Common myeloid progenitor, CD34-positive (primary cell): ENCODE data around the gene ATG10.
"Not testable (repeated sequence)": the region's sequence is repeated elsewhere in the genome, so short reads cannot be mapped to it uniquely, and the experiment has no call there.

ENCODE experiments used
- CTCF ChIA-PET: fragments of 350-600 bp; sonication (Branson Sonifier 250); formaldehyde crosslinking; loops from one replicate; lab custom pipeline; 2021; ENCODE audit warnings: antibody characterized with exemption; lab: Charles Lee
- POLR2A ChIA-PET: fragments of 350-600 bp; sonication (Branson Sonifier 250); formaldehyde crosslinking; loops from one replicate; lab custom pipeline; 2021; ENCODE audit warnings: antibody characterized with exemption; lab: Charles Lee
- DNase-seq, 3 donors: peaks; one replicate each; pipeline versions ENCODE4 v3.0.0 to v3.0.0-alpha.2; 2013
- H3K27ac ChIP-seq, 2 experiments: 1 replicate in 1 of 2; 2 replicates in 1 of 2; pipeline ENCODE4 v1.7.0; 2013; ENCODE audit warnings: inconsistent platforms in 2 of 2, low read length in 2 of 2, mild to moderate bottlenecking in 2 of 2, low read depth in 1 of 2, moderate library complexity in 1 of 2; ENCODE audit not compliant: severe bottlenecking in 2 of 2, insufficient read depth in 1 of 2, poor library complexity in 1 of 2
- H3K27me3 ChIP-seq, 5 experiments: replicated peaks in 2 of 5; 1 replicate in 3 of 5; 2 replicates in 2 of 5; pipeline versions ENCODE4 v1.6.1 to v1.7.0; 2013; ENCODE audit warnings: low read length in 4 of 5, mild to moderate bottlenecking in 2 of 5, moderate library complexity in 2 of 5, inconsistent platforms in 1 of 5; ENCODE audit not compliant: insufficient read depth in 5 of 5, control insufficient read depth in 4 of 5
- H3K36me3 ChIP-seq, 4 experiments: 1 replicate in 2 of 4; 2 replicates in 2 of 4; pipeline versions ENCODE4 v1.6.1 to v1.7.0; 2013; ENCODE audit warnings: low read length in 3 of 4, control low read depth in 1 of 4, mild to moderate bottlenecking in 1 of 4; ENCODE audit not compliant: control insufficient read depth in 4 of 4, insufficient read depth in 4 of 4
- H3K4me1 ChIP-seq, 4 experiments: 1 replicate in 3 of 4; 2 replicates in 1 of 4; pipeline versions ENCODE4 v1.6.1 to v1.7.1; 2013; ENCODE audit warnings: low read length in 3 of 4, mild to moderate bottlenecking in 3 of 4, control low read depth in 1 of 4, inconsistent platforms in 1 of 4, moderate library complexity in 1 of 4; ENCODE audit not compliant: control insufficient read depth in 4 of 4, insufficient read depth in 4 of 4; ENCODE audit errors: control extremely low read depth in 1 of 4
- H3K4me3 ChIP-seq, 7 experiments: 1 replicate in 4 of 7; 2 replicates in 3 of 7; pipeline versions ENCODE4 v1.5.1 to v1.7.0; 2013; ENCODE audit warnings: mild to moderate bottlenecking in 7 of 7, low read length in 6 of 7, moderate library complexity in 6 of 7, inconsistent platforms in 2 of 7, low read depth in 2 of 7, control low read depth in 1 of 7; ENCODE audit not compliant: insufficient read depth in 4 of 7, control insufficient read depth in 1 of 7; ENCODE audit errors: extremely low read depth in 1 of 7
- H3K9me3 ChIP-seq, 5 experiments: 1 replicate in 4 of 5; 2 replicates in 1 of 5; pipeline versions ENCODE4 v1.6.1 to v1.7.1; 2013; ENCODE audit warnings: low read length in 4 of 5, mild to moderate bottlenecking in 2 of 5, inconsistent platforms in 1 of 5, low read depth in 1 of 5, moderate library complexity in 1 of 5; ENCODE audit not compliant: control insufficient read depth in 4 of 5, insufficient read depth in 2 of 5; ENCODE audit errors: control extremely low read depth in 1 of 5
- WGBS: methylation state at CpG from one replicate; pipeline ENCODE4 v1.1.5; 2013; ENCODE audit not compliant: insufficient coverage; 5-methylcytosine and 5-hydroxymethylcytosine counted together

The ATG10 gene

GRCh38 chr5:82259172-82259800 is 287.5 kb downstream of the ATG10 start:
- DNase-seq = peak; percentile 14 to 54 (median 53)
- 80% methylated on average over 3 of the region's 3 CpGs for WGBS
- ChIA-PET CTCF (interaction anchor here (0.7 to 2.2 kb wide), 11 partner anchors 9 to 834 kb away, joined by 3 to 9 read pairs (median 4); partner anchors contain the start of gene RPS23), POLR2A (no interaction called here)
- no peak overlapping the region for H3K4me3 ChIP-seq
- peaks cover 0 to 3% (median 0%) of the 10 kb centered on the region in 4 experiments for H3K36me3 ChIP-seq
- H3K27me3 ChIP-seq = no peaks in the 10 kb centered on the region
- H3K4me1 ChIP-seq = no peaks in the 10 kb centered on the region
- no peaks in the 10 kb centered on the region for H3K9me3 ChIP-seq
- no peak overlapping the region for H3K27ac ChIP-seq

GRCh38 chr5:82265047-82265446 is 293.2 kb downstream of the ATG10 start:
- ChIA-PET CTCF (interaction anchor here (1.1 to 1.8 kb wide), 3 partner anchors 8 to 10 kb away, joined by 3 to 4 read pairs (median 4); no protein-coding TSS in a partner anchor), POLR2A (no interaction called here)
- DNase-seq = no peak

GRCh38 chr5:82267297-82267933 is 295.6 kb downstream of the ATG10 start:
- CTCF ChIA-PET = interaction anchor here (2.5 kb wide), 1 partner anchor 8 kb away, joined by 9 read pairs; no protein-coding TSS in a partner anchor
- 100% methylated on average over 5 of the region's 9 CpGs for WGBS

More at GRCh38 chr5:82265047-82265446, 293.2 kb downstream of the ATG10 start:
- H3K9me3 ChIP-seq = peaks cover 2 to 16% (median 7%) of the 10 kb centered on the region in 5 experiments
- no peak overlapping the region for H3K4me3 ChIP-seq
- peaks cover 0 to 9% (median 0%) of the 10 kb centered on the region in 4 experiments for H3K36me3 ChIP-seq
- no peaks in the 10 kb centered on the region for H3K27me3 ChIP-seq
- H3K4me1 ChIP-seq = no peaks in the 10 kb centered on the region
- H3K27ac ChIP-seq = no peak overlapping the region
- 100% methylated on average over 2 of the region's 4 CpGs for WGBS

GRCh38 chr5:82269363-82269762 is 297.5 kb downstream of the ATG10 start:
- peaks cover 2 to 16% (median 7%) of the 10 kb centered on the region in 5 experiments for H3K9me3 ChIP-seq
- H3K27me3 ChIP-seq, DNase-seq, H3K27ac ChIP-seq, H3K4me3 ChIP-seq, H3K4me1 ChIP-seq, POLR2A ChIA-PET: not testable (repeated sequence)
- CTCF ChIA-PET = interaction anchor here (0.9 kb wide), 1 partner anchor 10 kb away, joined by 3 read pairs; no protein-coding TSS in a partner anchor
- H3K36me3 ChIP-seq = peaks cover 4 to 16% (median 7%) of the 10 kb centered on the region in 4 experiments
- 100% methylated on average over 1 of the region's 2 CpGs for WGBS

More at GRCh38 chr5:82267297-82267933, 295.6 kb downstream of the ATG10 start:
- H3K27me3 ChIP-seq, POLR2A ChIA-PET, DNase-seq, H3K27ac ChIP-seq, H3K4me1 ChIP-seq, H3K4me3 ChIP-seq, H3K36me3 ChIP-seq: not testable (repeated sequence)
- peaks cover 2 to 16% (median 7%) of the 10 kb centered on the region in 5 experiments for H3K9me3 ChIP-seq

- 94% methylated on average over 19 of the region's 24 CpGs for WGBS
- Histone ChIP-seq H3K36me3 (peaks cover 16 to 36% (median 31%) of the 10 kb centered on the region in 4 experiments), H3K4me1 (peaks cover 8 to 16% (median 12%) of the 10 kb centered on the region in 4 experiments)
- POLR2A ChIA-PET, H3K4me3 ChIP-seq, H3K27ac ChIP-seq, H3K27me3 ChIP-seq, DNase-seq, H3K9me3 ChIP-seq: not testable (repeated sequence)
- CTCF ChIA-PET = interaction anchor here (1.7 kb wide), 1 partner anchor 13 kb away, joined by 6 read pairs; no protein-coding TSS in a partner anchor
Measured at GRCh38 chr5:82272571-82273356, 300.9 kb downstream of the ATG10 start.

GRCh38 chr5:82273426-82273825 is 301.6 kb downstream of the ATG10 start:
- H3K27me3 ChIP-seq, H3K27ac ChIP-seq, POLR2A ChIA-PET, H3K9me3 ChIP-seq, H3K4me3 ChIP-seq, DNase-seq: not testable (repeated sequence)
- 100% methylated on average over 3 of the region's 4 CpGs for WGBS
- CTCF ChIA-PET = interaction anchor here (1.2 to 1.7 kb wide), 3 partner anchors 8 to 15 kb away, joined by 4 to 6 read pairs (median 6); no protein-coding TSS in a partner anchor
- H3K36me3 ChIP-seq = peaks cover 16 to 36% (median 31%) of the 10 kb centered on the region in 4 experiments
- H3K4me1 ChIP-seq = peaks cover 8 to 18% (median 13%) of the 10 kb centered on the region in 4 experiments
